ENCODE measurements around the gene PRKACG. TPM values are rescaled to one million over a fixed set of nuclear protein-coding genes. Genes with fewer than 3 reads are reported as not detected.

PRKACG gene
- total RNA-seq, 4 donors from 2014 or later, result not detected

DNA sequence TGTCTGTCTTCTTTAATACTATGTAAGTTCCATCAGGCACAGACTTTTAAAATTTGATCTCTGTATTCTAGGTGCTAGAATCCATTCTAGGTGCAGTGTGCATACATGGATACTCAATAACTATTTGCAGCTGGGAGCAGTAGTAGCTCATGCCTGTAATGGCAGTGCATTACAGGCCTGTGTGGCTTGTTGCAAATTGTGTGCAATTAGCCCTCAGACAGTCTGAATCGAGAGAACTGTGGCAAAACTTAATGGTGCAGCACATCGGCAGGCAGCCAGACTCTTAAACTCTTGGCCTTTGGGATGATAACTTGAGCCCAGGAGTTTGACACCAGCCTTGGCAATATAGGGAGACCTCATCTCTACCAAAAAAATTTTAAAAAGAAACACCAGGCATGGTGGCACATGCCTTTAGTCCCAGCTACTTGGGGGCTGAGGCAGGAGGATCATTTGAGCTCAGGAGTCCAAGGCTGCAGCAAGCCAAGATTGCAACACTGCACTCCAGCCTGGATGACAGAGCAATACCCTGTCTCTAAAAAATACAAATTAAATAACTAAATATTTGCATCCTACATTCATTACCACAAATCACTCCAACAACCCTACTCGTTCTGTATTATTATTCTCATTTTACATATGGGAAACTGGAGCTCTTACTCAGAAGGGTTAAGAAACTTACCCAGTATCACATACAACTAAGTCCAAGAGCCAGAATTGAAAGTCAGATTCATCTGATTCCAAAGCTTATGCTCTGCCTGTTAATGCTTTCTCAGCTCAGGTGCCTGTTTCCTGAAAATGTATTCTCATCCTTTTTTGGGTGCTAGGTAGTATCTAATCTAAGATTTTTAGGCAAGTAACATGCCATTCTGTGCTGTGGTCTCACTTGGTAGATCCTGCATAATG lies 30.1 kb downstream of the PRKACG start:
- Histone ChIP-seq H3K27ac (no peak overlapping the region), H3K9me3 (no peaks in the 10 kb centered on the region), H3K36me3 (no peaks in the 10 kb centered on the region), H3K27me3 (no peaks in the 10 kb centered on the region), H3K4me3 (no peak overlapping the region), H3K4me1 (no peaks in the 10 kb centered on the region)
- WGBS, 2 donors, result 58 to 59% methylated on average over 3 of the region's 3 CpGs
- TF ChIP-seq EP300 (IDR thresholded peaks at IDR 0.05) (no peak), POLR2A (IDR thresholded peaks at IDR 0.05) (no peak)
- TF ChIP-seq, protein P1, sequence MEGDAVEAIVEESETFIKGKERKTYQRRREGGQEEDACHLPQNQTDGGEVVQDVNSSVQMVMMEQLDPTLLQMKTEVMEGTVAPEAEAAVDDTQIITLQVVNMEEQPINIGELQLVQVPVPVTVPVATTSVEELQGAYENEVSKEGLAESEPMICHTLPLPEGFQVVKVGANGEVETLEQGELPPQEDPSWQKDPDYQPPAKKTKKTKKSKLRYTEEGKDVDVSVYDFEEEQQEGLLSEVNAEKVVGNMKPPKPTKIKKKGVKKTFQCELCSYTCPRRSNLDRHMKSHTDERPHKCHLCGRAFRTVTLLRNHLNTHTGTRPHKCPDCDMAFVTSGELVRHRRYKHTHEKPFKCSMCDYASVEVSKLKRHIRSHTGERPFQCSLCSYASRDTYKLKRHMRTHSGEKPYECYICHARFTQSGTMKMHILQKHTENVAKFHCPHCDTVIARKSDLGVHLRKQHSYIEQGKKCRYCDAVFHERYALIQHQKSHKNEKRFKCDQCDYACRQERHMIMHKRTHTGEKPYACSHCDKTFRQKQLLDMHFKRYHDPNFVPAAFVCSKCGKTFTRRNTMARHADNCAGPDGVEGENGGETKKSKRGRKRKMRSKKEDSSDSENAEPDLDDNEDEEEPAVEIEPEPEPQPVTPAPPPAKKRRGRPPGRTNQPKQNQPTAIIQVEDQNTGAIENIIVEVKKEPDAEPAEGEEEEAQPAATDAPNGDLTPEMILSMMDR (IDR thresholded peaks at IDR 0.05), result no peak
- no peak for DNase-seq (ENCODE audit: low spot score in 2 of 2)

DNA sequence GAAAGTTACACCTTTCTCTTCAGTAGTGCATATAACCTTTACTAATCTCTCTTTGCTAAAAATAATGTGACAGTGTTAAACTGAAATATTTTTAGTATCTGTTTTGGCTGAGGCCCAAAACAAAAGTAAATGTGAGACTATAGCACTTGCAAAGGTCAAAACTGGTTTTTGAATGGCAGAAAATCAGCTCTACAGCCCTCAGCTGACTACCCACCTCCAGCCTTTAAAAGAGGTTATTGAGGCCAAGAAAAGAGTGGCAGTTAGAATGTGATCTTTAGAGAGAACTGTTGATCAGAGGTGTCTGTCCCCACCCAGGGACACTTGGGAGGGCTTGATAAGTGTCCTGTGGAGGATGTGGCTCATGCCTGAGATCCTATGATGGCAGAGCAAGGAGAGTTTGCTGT lies 30.9 kb downstream of the PRKACG start:
- Histone ChIP-seq H3K27ac (no peak overlapping the region), H3K36me3 (no peaks in the 10 kb centered on the region), H3K9me3 (no peaks in the 10 kb centered on the region), H3K27me3 (no peaks in the 10 kb centered on the region), H3K4me1 (no peaks in the 10 kb centered on the region), H3K4me3 (no peak overlapping the region)
- TF ChIP-seq, protein P1 (IDR thresholded peaks at IDR 0.05), result no peak
- TF ChIP-seq POLR2A (IDR thresholded peaks at IDR 0.05) (no peak), EP300 (IDR thresholded peaks at IDR 0.05) (no peak)
- no peak for DNase-seq (ENCODE audit: low spot score in 2 of 2)

GRCh38 chr9:68981789-68982188 lies 32.1 kb downstream of the PRKACG start:
- H3K4me1 ChIP-seq, result no peaks in the 10 kb centered on the region
- no peak overlapping the region for H3K4me3 ChIP-seq
- TF ChIP-seq, protein P1 (IDR thresholded peaks at IDR 0.05), result no peak
- TF ChIP-seq EP300 (IDR thresholded peaks at IDR 0.05) (no peak), POLR2A (IDR thresholded peaks at IDR 0.05) (no peak)
- no peaks in the 10 kb centered on the region for H3K27me3 ChIP-seq
- WGBS, 2 donors, result 17 to 20% methylated on average over 6 of the region's 6 CpGs
- H3K27ac ChIP-seq, result no peak overlapping the region
- no peaks in the 10 kb centered on the region for H3K9me3 ChIP-seq
- H3K36me3 ChIP-seq, result no peaks in the 10 kb centered on the region
- no peak for DNase-seq (ENCODE audit: low spot score in 2 of 2)

DNA sequence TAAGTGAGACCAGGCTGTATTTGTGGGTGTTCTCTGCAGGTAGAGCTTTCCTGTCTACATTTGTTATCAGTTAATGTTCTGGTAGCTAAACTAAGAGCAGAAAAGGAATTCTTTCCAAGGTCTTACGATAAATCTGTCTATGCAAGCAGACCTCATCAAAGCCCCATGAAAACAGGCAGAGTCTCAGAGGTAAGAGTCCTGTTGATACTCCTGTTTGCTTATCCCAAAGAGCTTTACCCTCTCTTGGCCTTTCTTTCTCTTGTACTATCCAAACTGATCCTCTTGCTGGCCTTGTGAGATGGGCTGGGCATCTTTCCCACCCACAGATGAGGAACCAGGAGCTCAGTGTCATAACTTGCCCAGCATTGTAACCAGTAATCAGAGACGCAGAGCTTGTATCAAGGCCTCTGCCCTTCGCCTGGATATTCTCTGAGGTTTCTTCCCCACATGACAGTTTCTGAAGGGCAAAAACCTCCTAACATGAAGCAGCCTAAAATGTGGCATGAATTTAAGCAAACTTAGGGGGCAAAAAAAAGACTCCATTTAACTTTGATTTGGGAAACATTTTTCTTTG lies 33.5 kb downstream of the PRKACG start:
- no peak for TF ChIP-seq POLR2A (IDR thresholded peaks at IDR 0.05)
- TF ChIP-seq EP300 (IDR thresholded peaks at IDR 0.05), result no peak
- TF ChIP-seq, protein P1 (IDR thresholded peaks at IDR 0.05), result no peak
- WGBS, 2 donors, result 68 to 86% methylated on average over 3 of the region's 3 CpGs
- DNase-seq (ENCODE audit: low spot score in 2 of 2), result no peak
- no peaks in the 10 kb centered on the region for H3K27me3 ChIP-seq
- H3K4me3 ChIP-seq, result no peak overlapping the region
- no peaks in the 10 kb centered on the region for H3K36me3 ChIP-seq
- no peaks in the 10 kb centered on the region for H3K9me3 ChIP-seq
- H3K4me1 ChIP-seq, result peaks cover 0 to 4% (median 0%) of the 10 kb centered on the region in 4 donors
- no peak overlapping the region for H3K27ac ChIP-seq

Measured in tibial nerve (tissue), 4 donors.